ENCODE data around the gene DEAF1. TPM values are rescaled to one million over a fixed set of nuclear protein-coding genes. Genes with fewer than 3 reads are reported as not detected.

DEAF1 gene
- total and polyA plus RNA-seq, 10 of the 15 experiments (the other 5 are each of a cell fraction or from before 2014, with no cell fraction given), result 0.68 to 51.3 (median 25.9) TPM

- no peak for TF ChIP-seq CHD1 (IDR thresholded peaks at IDR 0.05; ENCODE audit: low read depth, low read length)
- TF ChIP-seq ATF2 (IDR thresholded peaks at IDR 0.05; ENCODE audit: low read length), result no peak
- TF ChIP-seq TCF7 (IDR thresholded peaks at IDR 0.05; ENCODE audit: borderline replicate concordance), result no peak
- no peak for TF ChIP-seq ASH2L (IDR thresholded peaks at IDR 0.05; ENCODE audit: borderline replicate concordance, low read depth)
- TF ChIP-seq, protein P1, sequence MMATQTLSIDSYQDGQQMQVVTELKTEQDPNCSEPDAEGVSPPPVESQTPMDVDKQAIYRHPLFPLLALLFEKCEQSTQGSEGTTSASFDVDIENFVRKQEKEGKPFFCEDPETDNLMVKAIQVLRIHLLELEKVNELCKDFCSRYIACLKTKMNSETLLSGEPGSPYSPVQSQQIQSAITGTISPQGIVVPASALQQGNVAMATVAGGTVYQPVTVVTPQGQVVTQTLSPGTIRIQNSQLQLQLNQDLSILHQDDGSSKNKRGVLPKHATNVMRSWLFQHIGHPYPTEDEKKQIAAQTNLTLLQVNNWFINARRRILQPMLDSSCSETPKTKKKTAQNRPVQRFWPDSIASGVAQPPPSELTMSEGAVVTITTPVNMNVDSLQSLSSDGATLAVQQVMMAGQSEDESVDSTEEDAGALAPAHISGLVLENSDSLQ (IDR thresholded peaks at IDR 0.05), result no peak
- no peak for TF ChIP-seq ZBTB33 (IDR thresholded peaks at IDR 0.05)
These were observed 69.3 kb downstream of the DEAF1 start (continued) for GRCh38 chr11:625636-626268.

Data from GM12878 (cell line).